Sigmoid colon (tissue), 7 donors: ENCODE data around the gene LONP2. TPM values are rescaled to one million over a fixed set of nuclear protein-coding genes. Genes with fewer than 3 reads are reported as not detected.

ENCODE experiments used
- DNase-seq: peaks from one replicate; pipeline ENCODE4 v3.0.0-alpha.2; 2019
- H3K27ac ChIP-seq, 4 donors: fragments of 200-600 bp; sonication (generic); one replicate each; pipeline ENCODE4 v1.5.1; 2016 to 2019; ENCODE audit warnings: mild to moderate bottlenecking in 1 of 4
- H3K27me3 ChIP-seq, 3 donors: fragments of 200-600 bp; sonication (generic); one replicate each; pipeline ENCODE4 v1.5.1; 2019; ENCODE audit warnings: mild to moderate bottlenecking in 1 of 3
- H3K36me3 ChIP-seq, 4 donors: fragments of 200-600 bp; sonication (generic); one replicate each; pipeline ENCODE4 v1.5.1; 2016 to 2019
- H3K4me1 ChIP-seq, 4 donors: fragments of 200-600 bp; sonication (generic); one replicate each; pipeline ENCODE4 v1.5.1; 2017 to 2019
- H3K4me3 ChIP-seq, 4 donors: fragments of 200-600 bp; sonication (generic); one replicate each; pipeline ENCODE4 v1.5.1; 2017 to 2019; ENCODE audit warnings: mild to moderate bottlenecking in 2 of 4, moderate library complexity in 1 of 4
- H3K9me3 ChIP-seq, 4 donors: fragments of 200-600 bp in 3 of 4; sonication (generic) in 3 of 4; one replicate each; pipeline versions ENCODE4 v1.5.1 to v1.6.1; 2013 to 2019
- CTCF ChIP-seq, 4 experiments: fragments of 450-650 bp in 3 of 4; fragments of 200-600 bp in 1 of 4; IDR thresholded peaks; one replicate each; pipeline ENCODE4 v1.5.1; 2016 to 2019; ENCODE audit warnings: antibody characterized with exemption in 4 of 4, mild to moderate bottlenecking in 3 of 4, moderate library complexity in 2 of 4
- EP300 ChIP-seq, 4 donors: sonication (generic); formaldehyde crosslinking; IDR thresholded peaks; one replicate each; pipeline ENCODE4 v1.6.1; 2017; ENCODE audit warnings: antibody characterized with exemption in 4 of 4
- POLR2A ChIP-seq, 2 donors: fragments of 450-650 bp; IDR thresholded peaks; one replicate each; pipeline ENCODE4 v1.6.1; 2016; ENCODE audit warnings: antibody characterized with exemption in 2 of 2, mild to moderate bottlenecking in 2 of 2, moderate library complexity in 2 of 2
- POLR2AphosphoS5 ChIP-seq, 4 donors: sonication (generic); formaldehyde crosslinking; IDR thresholded peaks; one replicate each; pipeline ENCODE4 v1.6.1; 2017; ENCODE audit warnings: antibody characterized with exemption in 4 of 4
- WGBS, 2 donors: extraction: QIAGEN DNeasy Blood & Tissue Kit; methylation state at CpG; one replicate each; pipeline ENCODE4 v1.1.7; 2013; 5-methylcytosine and 5-hydroxymethylcytosine counted together
- intact Hi-C: fragments of 100-400 bp; cut with DNase I; formaldehyde crosslinking; loops from one replicate; pipeline ENCODE4 v1.15.1; 2023
- polyA plus RNA-seq, 3 donors: library from polyadenylated mRNA; stranded (reverse); fragments of 200-250 nt; gene quantifications; one replicate each; pipeline ENCODE4 v1.2.3, GENCODE V29; 2013
- total RNA-seq, 4 donors: library from RNA; depleted of rRNA; stranded (reverse); fragments of >200 nt; gene quantifications; one replicate each; pipeline ENCODE4 v1.1.0, GENCODE V29; 2016
- donor health status: healthy with polysubstance abuse.
- donor health status: Bipolar disorder and iron deficiency.
- donor health status: healthy.

LONP2 gene
- total and polyA plus RNA-seq, 7 donors, result 14.4 to 60.3 (median 42.3) TPM

DNA sequence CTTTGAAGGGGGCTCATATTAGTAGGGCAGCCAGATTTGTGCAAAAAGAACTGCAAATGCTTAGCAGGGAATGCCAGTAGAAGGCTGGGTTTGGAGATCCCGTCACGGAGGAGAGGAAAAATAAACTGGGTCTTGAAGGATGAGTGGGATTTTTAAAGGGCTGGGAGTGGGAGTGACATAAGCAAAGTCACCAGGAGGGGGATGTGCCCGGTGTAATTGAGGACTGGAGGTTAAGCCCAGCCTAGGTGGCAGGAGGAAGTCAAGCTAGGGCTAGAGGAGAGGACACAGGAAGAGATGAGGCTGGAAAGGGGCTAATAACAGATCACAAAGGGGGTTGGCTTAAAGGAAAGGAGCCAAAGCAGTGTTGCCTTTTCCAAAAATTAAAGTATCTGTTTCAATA, 23.2 kb upstream of the LONP2 start:
- intact Hi-C loops, result no loop called here

GRCh38 chr16:48223490-48223889, 20.6 kb upstream of the LONP2 start:
- 94 to 96% methylated on average over 4 of the region's 4 CpGs for WGBS, 2 donors
- intact Hi-C loops, result no loop called here
- H3K9me3 ChIP-seq, result no peaks in the 10 kb centered on the region

More for the DNA sequence above, 23.2 kb upstream of the LONP2 start:
- no peak overlapping the region for H3K4me3 ChIP-seq
- WGBS, 2 donors, result 77 to 78% methylated on average over 3 of the region's 3 CpGs
- DNase-seq, result no peak
- no peaks in the 10 kb centered on the region for H3K9me3 ChIP-seq
- H3K27me3 ChIP-seq, result no peaks in the 10 kb centered on the region
- no peaks in the 10 kb centered on the region for H3K4me1 ChIP-seq
- no peaks in the 10 kb centered on the region for H3K36me3 ChIP-seq
- H3K27ac ChIP-seq, result no peak overlapping the region
- no peak for TF ChIP-seq POLR2A (IDR thresholded peaks at IDR 0.05)
- TF ChIP-seq POLR2AphosphoS5 (IDR thresholded peaks at IDR 0.05), result no peak
- no peak for TF ChIP-seq CTCF (IDR thresholded peaks at IDR 0.05)
- no peak for TF ChIP-seq EP300 (IDR thresholded peaks at IDR 0.05)

DNA sequence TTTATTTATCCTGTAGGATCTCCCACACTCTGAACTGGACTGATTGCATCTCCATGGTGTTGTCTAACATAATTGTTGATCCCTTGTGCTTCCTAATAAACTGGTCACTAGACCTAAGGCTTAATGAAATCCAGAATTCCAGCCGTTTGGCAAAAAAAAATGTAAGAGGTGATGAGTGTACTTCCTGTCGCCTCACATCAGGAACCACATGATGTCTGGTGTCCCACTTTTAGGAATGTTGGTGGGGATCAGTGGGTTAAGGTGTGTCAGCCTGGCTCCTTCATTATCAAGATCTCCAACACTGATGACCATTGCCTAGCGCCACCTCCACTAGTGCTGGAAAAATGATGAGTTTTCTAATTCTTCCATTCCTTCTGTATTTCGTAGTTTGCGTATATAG, 18.6 kb upstream of the LONP2 start:
- H3K27ac ChIP-seq, result no peak overlapping the region
- H3K4me1 ChIP-seq, result no peaks in the 10 kb centered on the region
- no peaks in the 10 kb centered on the region for H3K36me3 ChIP-seq
- no peaks in the 10 kb centered on the region for H3K27me3 ChIP-seq
- H3K4me3 ChIP-seq, result no peak overlapping the region
- WGBS, 2 donors, result 87% methylated on average over 5 of the region's 5 CpGs
- no peaks in the 10 kb centered on the region for H3K9me3 ChIP-seq
- intact Hi-C loops, result no loop called here
- TF ChIP-seq POLR2A (IDR thresholded peaks at IDR 0.05) (no peak), CTCF (IDR thresholded peaks at IDR 0.05) (no peak), EP300 (IDR thresholded peaks at IDR 0.05) (no peak), POLR2AphosphoS5 (IDR thresholded peaks at IDR 0.05) (no peak)
- DNase-seq, result no peak

More at GRCh38 chr16:48223490-48223889, 20.6 kb upstream of the LONP2 start:
- no peak for DNase-seq
- no peaks in the 10 kb centered on the region for H3K36me3 ChIP-seq
- H3K27me3 ChIP-seq, result no peaks in the 10 kb centered on the region
- no peak overlapping the region for H3K27ac ChIP-seq
- H3K4me1 ChIP-seq, result no peaks in the 10 kb centered on the region
- no peak overlapping the region for H3K4me3 ChIP-seq
- TF ChIP-seq EP300 (IDR thresholded peaks at IDR 0.05), result no peak
- no peak for TF ChIP-seq POLR2A (IDR thresholded peaks at IDR 0.05)

DNA sequence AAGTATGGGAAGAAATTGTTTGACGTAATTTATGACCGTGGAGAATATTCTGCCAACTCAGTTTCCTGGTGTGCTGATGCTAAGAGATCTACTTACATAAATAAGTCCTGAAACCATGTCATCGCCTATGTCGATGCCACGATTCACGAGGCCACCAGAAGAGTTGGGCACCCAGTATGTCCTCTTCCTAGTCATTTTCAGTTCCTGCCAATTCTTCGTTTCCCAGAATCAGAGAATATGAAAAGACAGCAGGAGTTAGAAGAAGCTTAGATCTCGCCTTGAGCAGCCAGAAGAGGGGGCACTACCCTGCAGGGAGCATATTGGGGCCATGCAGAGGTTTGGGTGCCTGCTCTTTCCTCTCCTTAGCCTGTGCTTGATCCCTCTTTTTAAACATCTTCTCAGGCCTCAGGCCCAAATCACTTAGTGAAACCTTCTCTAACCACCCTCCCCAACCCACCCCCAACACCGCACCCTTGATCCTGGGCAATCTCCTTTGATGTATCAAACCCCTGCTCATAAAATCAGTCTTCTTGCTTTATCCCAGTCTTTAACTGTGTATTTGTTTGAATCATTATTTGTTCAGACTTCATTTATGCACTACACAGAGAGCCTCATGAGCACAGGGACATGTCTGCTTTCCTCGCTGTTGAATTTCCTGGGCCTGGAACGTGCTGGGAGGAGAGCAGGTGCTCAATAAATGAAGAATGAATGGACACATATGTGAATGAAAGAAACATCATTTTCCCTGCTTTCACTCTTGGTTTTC, 12.2 kb upstream of the LONP2 start:
- no peaks in the 10 kb centered on the region for H3K36me3 ChIP-seq
- no peaks in the 10 kb centered on the region for H3K27me3 ChIP-seq
- H3K4me3 ChIP-seq, result no peak overlapping the region
- no peaks in the 10 kb centered on the region for H3K4me1 ChIP-seq
- no peak for DNase-seq
- H3K27ac ChIP-seq, result no peak overlapping the region
- no peak for TF ChIP-seq POLR2A (IDR thresholded peaks at IDR 0.05)
- TF ChIP-seq CTCF (IDR thresholded peaks at IDR 0.05), result peak in 1 of 4 experiments; percentile 13
- no peaks in the 10 kb centered on the region for H3K9me3 ChIP-seq
- 53 to 55% methylated on average over 11 of the region's 11 CpGs for WGBS, 2 donors
- intact Hi-C loops, result no loop called here

- no peaks in the 10 kb centered on the region for H3K4me1 ChIP-seq
- intact Hi-C loops, result no loop called here
- DNase-seq, result no peak
- no peak overlapping the region for H3K27ac ChIP-seq
- H3K27me3 ChIP-seq, result no peaks in the 10 kb centered on the region
- H3K36me3 ChIP-seq, result no peaks in the 10 kb centered on the region
- H3K9me3 ChIP-seq, result no peaks in the 10 kb centered on the region
- no peak overlapping the region for H3K4me3 ChIP-seq
- 95 to 97% methylated on average over 2 of the region's 2 CpGs for WGBS, 2 donors
- no peak for TF ChIP-seq POLR2AphosphoS5 (IDR thresholded peaks at IDR 0.05)
- no peak for TF ChIP-seq EP300 (IDR thresholded peaks at IDR 0.05)
- TF ChIP-seq POLR2A (IDR thresholded peaks at IDR 0.05), result no peak
- no peak for TF ChIP-seq CTCF (IDR thresholded peaks at IDR 0.05)
Observed at GRCh38 chr16:48232493-48233040, 11.5 kb upstream of the LONP2 start.
